Muscle layer of colon (tissue), 2 donors: ENCODE results near the gene PDK2.

ENCODE experiments used
- H3K27ac ChIP-seq: one replicate; pipeline ENCODE4 v1.7.0; 2013; ENCODE audit warnings: low read depth, mild to moderate bottlenecking, low read length, moderate library complexity
- H3K27me3 ChIP-seq, 2 donors: one replicate each; pipeline ENCODE4 v1.7.0; 2013; ENCODE audit warnings: low read length in 2 of 2, mild to moderate bottlenecking in 2 of 2; ENCODE audit not compliant: insufficient read depth in 2 of 2, control insufficient read depth in 1 of 2
- H3K36me3 ChIP-seq: one replicate; pipeline ENCODE4 v1.7.0; 2013; ENCODE audit warnings: mild to moderate bottlenecking, low read length; ENCODE audit not compliant: insufficient read depth
- H3K4me1 ChIP-seq: one replicate; pipeline ENCODE4 v1.7.0; 2013; ENCODE audit warnings: mild to moderate bottlenecking, low read length; ENCODE audit not compliant: insufficient read depth
- H3K4me3 ChIP-seq, 2 donors: one replicate each; pipeline ENCODE4 v1.7.0; 2013; ENCODE audit warnings: low read length in 2 of 2, low read depth in 1 of 2, mild to moderate bottlenecking in 1 of 2, moderate library complexity in 1 of 2
- H3K9ac ChIP-seq: one replicate; pipeline ENCODE4 v1.7.0; 2013; ENCODE audit warnings: low read length
- H3K9me3 ChIP-seq: one replicate; pipeline ENCODE4 v1.7.0; 2013; ENCODE audit warnings: mild to moderate bottlenecking, low read length
- donor health status: abdominal sarcoma.
- donor health status: Adenocarcinoma of cecum.

Gene PDK2

DNA sequence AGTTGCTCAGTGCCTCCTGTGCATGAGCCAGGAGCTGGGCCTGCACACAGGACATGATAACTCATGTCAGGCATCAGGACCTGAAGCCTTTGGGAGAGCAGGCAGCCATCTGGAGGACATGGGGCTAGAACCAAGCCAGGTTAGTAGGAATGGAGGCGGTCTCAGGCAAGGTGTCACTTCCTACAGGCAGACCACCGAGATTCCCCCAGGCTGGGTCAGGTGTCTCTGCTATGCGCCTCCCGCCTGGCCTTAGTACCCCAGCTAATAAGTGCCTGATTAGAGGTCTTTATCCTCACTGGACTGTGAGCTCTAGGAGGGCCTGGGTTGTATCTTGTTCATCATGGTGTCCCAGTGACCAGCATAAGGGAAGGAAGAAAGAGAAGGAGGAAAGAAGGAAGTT is 19.2 kb downstream of the PDK2 start:
- Histone ChIP-seq H3K36me3 (peaks cover 9% of the 10 kb centered on the region), H3K4me1 (peaks cover 30% of the 10 kb centered on the region), H3K9ac (no peak overlapping the region), H3K9me3 (no peaks in the 10 kb centered on the region), H3K4me3 (no peak overlapping the region), H3K27ac (peak overlapping the region; percentile 14), H3K27me3 (peaks cover 0 to 8% of the 10 kb centered on the region in 2 donors)

DNA sequence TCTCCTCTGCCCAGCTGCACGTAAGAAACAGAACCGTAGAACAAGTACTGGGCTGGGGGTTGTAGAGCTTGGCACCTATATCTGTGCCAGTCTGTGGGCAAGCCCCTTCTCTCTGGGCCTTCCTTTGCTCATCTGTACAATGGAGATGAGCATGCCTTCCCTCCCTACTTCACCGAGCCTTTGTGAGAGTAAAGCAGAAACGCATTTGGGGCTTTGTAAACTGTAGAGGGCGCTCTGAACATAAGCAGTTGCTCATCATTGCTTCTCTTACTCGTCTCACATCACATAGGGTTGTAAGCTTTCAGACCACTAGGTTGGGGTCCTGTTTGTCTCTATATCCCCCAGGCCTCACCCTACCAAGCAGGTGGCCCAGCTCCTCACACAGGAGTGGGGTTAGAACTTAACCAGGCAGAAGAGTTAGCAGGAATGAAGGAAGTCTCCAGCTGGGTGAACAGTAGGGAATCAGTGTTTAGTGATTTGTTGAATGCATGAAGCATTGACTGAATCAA is 19.8 kb downstream of the PDK2 start:
- peaks cover 0 to 8% of the 10 kb centered on the region in 2 donors for H3K27me3 ChIP-seq
- H3K9ac ChIP-seq, result no peak overlapping the region
- no peaks in the 10 kb centered on the region for H3K9me3 ChIP-seq
- no peak overlapping the region for H3K27ac ChIP-seq
- no peak overlapping the region for H3K4me3 ChIP-seq
- H3K4me1 ChIP-seq, result peaks cover 30% of the 10 kb centered on the region
- H3K36me3 ChIP-seq, result peaks cover 4% of the 10 kb centered on the region

DNA sequence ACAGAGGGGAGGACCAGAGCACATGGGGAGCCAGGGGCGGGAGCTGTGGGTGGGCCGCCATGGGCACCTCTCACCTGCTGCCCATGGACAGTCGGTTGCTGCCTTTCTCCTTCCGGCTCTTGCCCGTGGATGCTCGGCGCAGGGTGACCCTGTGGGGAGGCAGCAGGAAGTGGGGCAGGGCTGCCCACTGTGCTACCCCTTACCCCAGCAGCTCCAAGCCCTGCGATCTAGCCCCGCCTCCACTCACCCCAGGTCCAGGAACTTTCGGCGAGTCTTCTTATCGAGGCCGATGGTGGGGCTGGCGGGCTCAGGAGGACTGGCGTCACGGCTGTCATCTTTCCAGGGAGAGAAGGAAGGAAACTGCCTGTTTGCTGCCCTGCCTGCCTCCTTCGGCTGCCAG is 20.6 kb downstream of the PDK2 start:
- H3K27me3 ChIP-seq, result peaks cover 0 to 8% of the 10 kb centered on the region in 2 donors
- H3K4me1 ChIP-seq, result peaks cover 30% of the 10 kb centered on the region
- H3K9ac ChIP-seq, result no peak overlapping the region
- no peaks in the 10 kb centered on the region for H3K36me3 ChIP-seq
- H3K27ac ChIP-seq, result no peak overlapping the region
- H3K9me3 ChIP-seq, result no peaks in the 10 kb centered on the region
- no peak overlapping the region for H3K4me3 ChIP-seq

DNA sequence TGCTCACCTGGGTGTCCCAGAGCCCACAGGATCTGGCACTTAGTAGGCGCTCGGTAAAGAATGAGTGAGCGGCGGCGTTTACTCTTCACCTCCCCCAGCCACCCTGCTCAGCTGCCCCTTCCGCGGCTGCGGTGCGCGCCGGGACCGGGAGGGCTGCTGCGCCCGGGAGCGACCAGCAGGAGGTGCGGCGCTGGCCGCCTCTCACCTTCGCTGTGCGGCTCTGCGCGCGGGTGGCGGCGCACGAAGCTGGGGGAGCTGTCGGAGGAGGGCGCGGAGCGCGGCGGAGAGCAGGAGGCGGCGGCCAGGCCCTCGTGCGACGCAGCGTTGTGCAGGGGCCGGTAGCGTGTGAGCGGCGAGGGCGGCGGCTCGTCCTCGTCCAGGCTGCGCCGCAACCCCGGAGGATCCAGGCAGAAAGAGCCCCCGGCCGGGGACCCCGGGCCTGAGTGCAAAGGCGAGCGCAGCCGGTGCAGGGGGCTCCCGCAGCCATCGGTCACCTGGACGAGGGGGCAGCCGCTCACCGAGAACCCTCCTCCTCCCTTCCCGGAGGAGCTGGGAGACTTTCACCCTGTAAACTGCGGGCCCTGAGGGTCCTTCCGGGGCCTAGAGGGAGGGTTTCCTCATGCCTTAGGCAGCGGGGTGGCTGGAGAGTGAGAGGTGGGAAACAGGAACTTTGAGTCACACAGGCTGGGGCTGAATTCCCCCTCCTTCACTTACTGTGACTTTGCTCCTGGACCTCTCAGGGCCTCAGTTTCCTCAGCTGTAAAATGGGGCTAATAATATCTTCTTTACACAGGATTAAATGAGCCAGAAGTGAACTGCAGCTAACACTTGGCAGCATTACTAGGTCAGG is 22.3 kb downstream of the PDK2 start:
- no peaks in the 10 kb centered on the region for H3K36me3 ChIP-seq
- no peaks in the 10 kb centered on the region for H3K9me3 ChIP-seq
- peaks cover 0 to 8% of the 10 kb centered on the region in 2 donors for H3K27me3 ChIP-seq
- no peak overlapping the region for H3K9ac ChIP-seq
- H3K4me1 ChIP-seq, result peaks cover 18% of the 10 kb centered on the region
- H3K27ac ChIP-seq, result no peak overlapping the region
- H3K4me3 ChIP-seq, result peak overlapping the region in 1 of 2 donors; percentile 36

DNA sequence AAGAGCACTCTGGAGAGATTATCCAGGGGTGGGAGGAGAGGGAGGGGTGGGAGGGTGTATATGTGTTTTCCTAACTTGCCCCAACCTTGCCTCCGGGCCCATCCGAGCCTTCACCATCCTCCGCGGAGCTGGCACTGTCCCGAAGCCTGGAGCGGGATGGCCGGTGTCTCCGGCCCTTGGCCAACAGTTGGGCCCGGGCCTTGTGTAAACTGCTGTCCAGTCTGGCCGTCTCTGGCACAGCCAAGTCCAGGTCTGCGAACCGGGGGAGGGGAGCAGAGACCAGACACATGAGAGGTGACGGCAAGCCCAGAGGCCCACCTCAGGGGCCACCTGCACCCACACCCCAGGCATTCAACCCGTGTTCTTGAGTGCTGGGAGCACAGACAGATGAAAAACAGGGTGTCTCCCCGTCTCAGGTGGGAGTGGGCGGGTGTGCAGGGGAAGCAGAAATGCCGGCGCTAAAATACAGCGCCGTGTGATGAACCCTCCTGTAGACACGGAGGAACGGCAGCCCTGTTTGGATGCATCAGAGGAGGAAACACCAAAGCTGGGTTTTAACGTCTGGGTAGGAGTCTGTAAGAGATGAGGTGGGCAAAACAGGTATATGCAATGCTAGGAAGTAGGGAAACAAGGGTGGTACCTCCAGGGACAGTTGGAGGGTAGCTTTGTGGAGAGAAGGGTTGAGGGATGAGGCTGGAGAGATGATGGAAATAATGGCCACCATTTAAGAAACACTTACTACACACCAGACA is 23.1 kb downstream of the PDK2 start:
- no peak overlapping the region for H3K27ac ChIP-seq
- H3K4me1 ChIP-seq, result peaks cover 10% of the 10 kb centered on the region
- H3K4me3 ChIP-seq, result no peak overlapping the region
- H3K27me3 ChIP-seq, result peaks cover 0 to 8% of the 10 kb centered on the region in 2 donors
- no peak overlapping the region for H3K9ac ChIP-seq
- no peaks in the 10 kb centered on the region for H3K9me3 ChIP-seq
- H3K36me3 ChIP-seq, result no peaks in the 10 kb centered on the region

DNA sequence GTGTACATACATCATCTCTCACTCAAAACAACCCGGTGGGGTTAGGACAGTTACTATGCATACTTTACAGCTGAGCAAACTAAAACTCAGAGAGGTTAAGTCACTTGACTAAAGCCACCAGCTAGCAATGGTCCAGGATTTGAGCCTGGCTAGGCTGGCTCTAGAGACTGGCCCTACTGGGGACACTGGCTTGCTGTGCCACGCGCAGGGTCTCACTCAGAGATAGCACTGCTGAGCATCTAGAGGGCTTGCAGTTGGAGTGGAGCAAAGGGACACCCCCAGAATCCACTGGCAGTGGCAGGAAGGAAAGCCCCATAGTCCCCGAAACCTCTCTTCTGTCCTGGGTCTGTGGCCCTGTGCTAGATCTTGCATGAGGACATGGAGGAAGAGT is 23.7 kb downstream of the PDK2 start:
- no peak overlapping the region for H3K9ac ChIP-seq
- peaks cover 0 to 8% of the 10 kb centered on the region in 2 donors for H3K27me3 ChIP-seq
- no peaks in the 10 kb centered on the region for H3K9me3 ChIP-seq
- no peaks in the 10 kb centered on the region for H3K36me3 ChIP-seq
- H3K4me1 ChIP-seq, result peaks cover 5% of the 10 kb centered on the region
- H3K27ac ChIP-seq, result no peak overlapping the region
- no peak overlapping the region for H3K4me3 ChIP-seq

DNA sequence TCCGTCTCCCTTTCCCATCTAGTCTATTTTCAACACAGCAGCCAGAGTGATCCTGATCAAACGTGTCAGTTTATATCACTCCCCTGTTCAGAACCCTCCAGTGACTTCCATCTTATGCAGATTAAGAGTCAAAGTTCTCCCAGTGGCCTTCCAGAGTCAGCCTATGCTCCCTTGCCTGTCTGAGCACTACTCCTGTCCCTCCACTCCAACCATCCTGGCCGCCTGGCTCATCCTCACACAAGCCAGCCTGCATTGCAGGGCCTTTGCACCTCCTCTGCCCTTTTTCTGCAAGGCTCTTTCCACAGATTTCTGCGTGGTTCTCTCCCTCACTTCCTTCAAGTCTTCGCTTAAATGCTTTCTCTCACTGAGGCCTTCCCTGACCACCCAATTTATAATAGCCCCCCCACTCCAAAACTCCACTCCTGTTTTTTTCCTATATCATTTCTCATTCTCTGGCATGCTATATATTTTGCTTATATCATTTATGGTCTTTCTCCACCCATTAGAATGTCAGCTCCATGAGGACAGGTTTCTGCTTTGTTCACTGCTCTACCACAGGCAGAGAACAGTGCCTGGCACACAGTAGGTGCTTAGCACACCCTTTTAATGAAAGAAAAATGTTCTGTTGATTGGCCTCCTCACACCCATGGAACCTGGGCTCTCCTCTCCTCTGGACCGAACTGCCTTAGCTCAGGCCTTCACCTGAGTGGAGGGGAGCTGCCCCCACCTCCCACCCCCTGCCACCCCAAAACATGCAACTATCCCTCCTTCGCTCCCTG is 25.5 kb downstream of the PDK2 start:
- no peak overlapping the region for H3K27ac ChIP-seq
- H3K27me3 ChIP-seq, result peaks cover 0 to 8% of the 10 kb centered on the region in 2 donors
- no peaks in the 10 kb centered on the region for H3K36me3 ChIP-seq
- H3K4me1 ChIP-seq, result peaks cover 5% of the 10 kb centered on the region
- H3K9ac ChIP-seq, result no peak overlapping the region
- no peak overlapping the region for H3K4me3 ChIP-seq
- H3K9me3 ChIP-seq, result no peaks in the 10 kb centered on the region

DNA sequence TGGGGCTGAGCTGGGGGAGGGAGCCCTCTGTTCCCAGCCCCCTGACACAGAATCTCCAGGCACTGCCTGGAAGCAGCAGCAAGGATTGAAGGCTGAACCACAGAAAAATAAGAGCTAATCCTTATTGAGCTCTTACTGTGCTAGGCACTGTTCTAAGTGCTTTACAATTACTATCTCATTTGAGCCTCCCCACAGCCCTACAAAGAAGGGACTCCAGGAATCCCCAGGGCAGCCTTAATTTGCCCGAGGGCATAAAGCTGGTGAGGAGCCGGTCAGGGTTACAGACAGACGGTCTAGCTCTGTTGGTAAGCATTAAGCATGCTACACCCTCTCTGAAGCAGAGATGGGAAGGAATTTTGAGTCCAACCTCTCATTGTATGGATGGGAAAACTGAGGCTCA is 27.8 kb downstream of the PDK2 start:
- Histone ChIP-seq H3K36me3 (no peaks in the 10 kb centered on the region), H3K27me3 (no peaks in the 10 kb centered on the region), H3K27ac (no peak overlapping the region), H3K4me1 (no peaks in the 10 kb centered on the region), H3K4me3 (no peak overlapping the region), H3K9ac (no peak overlapping the region), H3K9me3 (no peaks in the 10 kb centered on the region)

DNA sequence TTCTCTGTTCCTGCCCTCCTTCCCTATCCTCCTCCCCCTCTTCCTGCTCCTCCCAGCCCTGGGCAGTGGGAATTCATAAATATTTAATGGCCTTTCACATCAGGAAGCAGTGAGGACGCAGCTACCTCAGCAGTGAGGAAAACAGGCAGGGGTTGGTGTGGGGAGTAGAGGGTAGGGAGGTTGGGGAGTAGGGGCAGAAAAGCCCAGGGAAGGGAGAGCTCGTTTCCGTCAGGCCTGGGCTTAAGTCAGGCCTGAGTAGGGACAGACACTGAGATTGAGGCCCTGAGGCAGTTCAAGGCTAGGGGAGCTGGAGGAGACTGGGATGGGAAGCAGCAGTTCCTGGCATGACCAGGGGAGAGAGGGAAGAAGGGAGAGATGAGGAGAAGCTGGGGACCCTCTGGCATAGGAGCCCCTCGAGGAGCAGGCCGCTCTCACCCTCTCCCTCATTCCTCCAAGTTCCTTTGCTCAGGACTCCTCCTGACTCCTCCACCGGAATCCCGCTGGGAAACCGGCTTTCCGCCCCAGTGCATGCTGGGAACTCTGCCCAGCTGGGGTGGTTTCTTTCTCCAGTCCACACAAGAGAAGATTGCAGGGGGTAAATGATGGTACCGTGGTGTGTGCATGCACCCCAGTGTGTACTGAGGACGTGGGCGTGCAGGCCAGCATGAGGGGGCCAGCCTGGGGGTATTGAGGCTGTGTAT is 28.6 kb downstream of the PDK2 start:
- Histone ChIP-seq H3K9me3 (no peaks in the 10 kb centered on the region), H3K4me3 (no peak overlapping the region), H3K9ac (no peak overlapping the region), H3K36me3 (no peaks in the 10 kb centered on the region), H3K27ac (no peak overlapping the region), H3K27me3 (peaks cover 0 to 5% of the 10 kb centered on the region in 2 donors), H3K4me1 (no peaks in the 10 kb centered on the region)

DNA sequence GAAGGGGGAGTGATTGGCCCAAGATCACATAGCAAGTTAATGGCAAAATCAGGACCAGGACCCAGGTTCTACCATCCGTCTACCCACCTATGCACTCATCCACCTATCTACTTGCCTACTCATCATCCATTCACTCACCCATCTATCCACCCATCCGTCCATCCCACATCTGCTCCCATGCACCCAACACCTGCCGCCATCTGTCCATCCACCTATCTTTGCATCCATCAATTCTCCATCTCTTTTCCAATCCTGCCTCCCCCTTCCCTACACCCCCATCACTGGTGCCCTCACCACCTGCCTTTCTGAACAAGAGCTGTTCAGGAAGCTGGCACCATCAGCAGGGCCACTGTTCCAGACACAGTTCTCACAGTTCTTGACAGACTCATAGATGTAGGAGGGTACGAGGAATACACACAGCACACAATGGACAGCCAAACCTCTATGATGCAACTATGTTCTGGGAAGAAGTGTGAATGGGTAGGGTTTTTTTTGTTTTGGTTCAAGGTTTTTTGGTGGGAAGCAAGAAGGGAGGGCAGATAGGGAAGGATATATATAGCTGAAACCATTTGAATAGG is 30.4 kb downstream of the PDK2 start:
- no peak overlapping the region for H3K9ac ChIP-seq
- H3K4me1 ChIP-seq, result no peaks in the 10 kb centered on the region
- no peaks in the 10 kb centered on the region for H3K36me3 ChIP-seq
- peaks cover 0 to 11% of the 10 kb centered on the region in 2 donors for H3K27me3 ChIP-seq
- H3K27ac ChIP-seq, result no peak overlapping the region
- H3K9me3 ChIP-seq, result no peaks in the 10 kb centered on the region
- H3K4me3 ChIP-seq, result no peak overlapping the region
